K562 (cell line): ENCODE measurements around the gene GIPR. TPM values are rescaled to one million over a fixed set of nuclear protein-coding genes. Genes with fewer than 3 reads are reported as not detected.

Experiments used
- HDAC8 ChIP-seq: fragments of 450-650 bp; IDR thresholded peaks from 2 replicates; pipeline ENCODE4 v1.6.1; 2016; ENCODE audit warnings: mild to moderate bottlenecking, missing genetic modification characterization, moderate library complexity, missing compliant biosample characterization
- HDGF ChIP-seq: fragments of 450-650 bp; IDR thresholded peaks from 2 replicates; pipeline ENCODE4 v1.6.1; 2016
- KAT8 ChIP-seq: fragments of 450-650 bp; IDR thresholded peaks from 2 replicates; pipeline ENCODE4 v1.6.1; 2016; ENCODE audit warnings: low read depth, mild to moderate bottlenecking
- LCOR ChIP-seq: sonication (generic); formaldehyde crosslinking; IDR thresholded peaks from 2 replicates; pipeline ENCODE4 v1.8.0; 2022; ENCODE audit warnings: mild to moderate bottlenecking, missing genetic modification reagents
- LEF1 ChIP-seq: fragments of 450-650 bp; IDR thresholded peaks from 2 replicates; pipeline ENCODE4 v1.6.1; 2016; ENCODE audit warnings: mild to moderate bottlenecking
- PTTG1 ChIP-seq: fragments of 450-650 bp; IDR thresholded peaks from 2 replicates; pipeline ENCODE4 v1.6.1; 2016; ENCODE audit warnings: low read depth, mild to moderate bottlenecking, missing genetic modification characterization, missing compliant biosample characterization
- RBBP5 ChIP-seq: fragments of 200-600 bp; sonication (generic); IDR thresholded peaks from 2 replicates; pipeline ENCODE4 v1.6.1; 2012; ENCODE audit warnings: borderline replicate concordance, mild to moderate bottlenecking, low read length, control low read depth, inconsistent platforms; ENCODE audit not compliant: insufficient read depth, poor library complexity, severe bottlenecking
- REST ChIP-seq, 2 experiments: fragments of 450-650 bp; formaldehyde crosslinking in 1 of 2; IDR thresholded peaks; 2 replicates each; pipeline versions ENCODE4 v1.4.0 to v1.6.1; 2014 to 2020; ENCODE audit warnings: mild to moderate bottlenecking in 2 of 2, borderline replicate concordance in 1 of 2, low read depth in 1 of 2
- SP1 ChIP-seq: sonication (generic); formaldehyde crosslinking; IDR thresholded peaks from 2 replicates; pipeline ENCODE4 v1.8.1; 2022; ENCODE audit warnings: mild to moderate bottlenecking, missing genetic modification reagents
- ZFP30 ChIP-seq: fragments of 250-450 bp; sonication (Bioruptor Pico); IDR thresholded peaks from 2 replicates; pipeline ENCODE4 v1.8.0; 2022; ENCODE audit warnings: moderate library complexity, mild to moderate bottlenecking, inconsistent platforms, borderline replicate concordance
- ZNF124 ChIP-seq: sonication (generic); formaldehyde crosslinking; IDR thresholded peaks from 2 replicates; pipeline ENCODE4 v1.8.1; 2022; ENCODE audit warnings: missing genetic modification reagents
- ZNF263 ChIP-seq: sonication (generic); formaldehyde crosslinking; IDR thresholded peaks from 2 replicates; pipeline ENCODE4 v1.8.0; 2022; ENCODE audit warnings: mild to moderate bottlenecking, missing genetic modification reagents, borderline replicate concordance
- ZNF639 ChIP-seq, 2 experiments: fragments of 200-800 bp in 1 of 2; sonication (Bioruptor generic) in 1 of 2; sonication (generic) in 1 of 2; formaldehyde crosslinking in 1 of 2; IDR thresholded peaks in 1 of 2; conservative IDR thresholded peaks in 1 of 2; 2 replicates each; pipeline versions ENCODE4 v1.5.0 to v1.6.1; 2016 to 2020; ENCODE audit warnings: missing compliant biosample characterization in 1 of 2, missing genetic modification characterization in 1 of 2, missing genetic modification reagents in 1 of 2
- polyA plus RNA-seq, 8 experiments: library from polyadenylated mRNA; depleted of rRNA in 4 of 8; stranded (reverse) in 5 of 8; unstranded in 3 of 8; fragments of >200 nt; fragmentation: Nextera tagmentation in 2 of 8; fragmentation: Illumina TruSeq in 1 of 8; extraction: Ambion mirVana in 2 of 8; extraction: Trizol in 1 of 8; gene quantifications; 2 replicates each; pipeline versions ENCODE4 v1.2.1 to v1.2.3, GENCODE V29; 2011 to 2014; ENCODE audit warnings: inconsistent platforms in 1 of 8, missing spikeins in 1 of 8
- total RNA-seq, 7 experiments: library from RNA; depleted of rRNA in 6 of 7; stranded (reverse); fragments of >200 nt in 6 of 7; fragmentation: Illumina TruSeq in 2 of 7; extraction: Trizol in 2 of 7; gene quantifications; 2 replicates each; pipeline versions ENCODE4 v1.2.1 to v1.2.3, GENCODE V29; 2011 to 2021; ENCODE audit warnings: low replicate concordance in 1 of 7

Gene GIPR
- total and polyA plus RNA-seq, 9 of the 15 experiments (the other 6 are each of a cell fraction or from before 2014, with no cell fraction given), result 2.2 to 26.8 (median 12.7) TPM

- TF ChIP-seq SP1 (CRISPR knock-in tag) (peak; percentile 62; the same call in 1 of the 2 replicates), KAT8 (no peak), LEF1 (0 out of 2 replicates have a peak, but pooled peaks have one; percentile 20), HDAC8 (tag) (no peak), ZFP30 (CRISPR knock-in tag) (no peak), ZNF124 (CRISPR knock-in tag) (no peak; the same call in 1 of the 2 replicates), RBBP5 (no peak), REST (IDR thresholded peaks at IDR 0.05; ENCODE audit: borderline replicate concordance) (peak; percentile 70), REST (CRISPR knock-in tag; IDR thresholded peaks at IDR 0.05; ENCODE audit: low read depth) (no peak), HDGF (peak; percentile 76; the same call in 1 of the 2 replicates), ZNF263 (CRISPR knock-in tag) (peak; percentile 45; the same call in 1 of the 2 replicates), ZNF639 (CRISPR knock-in tag; conservative IDR thresholded peaks at IDR 0.05 in 1 of 2, IDR thresholded peaks at IDR 0.05 in 1 of 2) (no peak), LCOR (CRISPR knock-in tag) (0 out of 2 replicates have a peak, but pooled peaks have one; percentile 21), PTTG1 (tag) (no peak)
Measured at GRCh38 chr19:45681391-45682015, 13.5 kb downstream of the GIPR start (continued).
